Dermis microvascular lymphatic vessel endothelial cell (primary cell): ENCODE measurements around the gene SLC9A9. TPM values are rescaled to one million over a fixed set of nuclear protein-coding genes. Genes with fewer than 3 reads are reported as not detected.
"Not testable (repeated sequence)": the region's sequence is repeated elsewhere in the genome, so short reads cannot be mapped to it uniquely, and the experiment has no call there.

Source experiments
- DNase-seq, 2 donors: peaks; one replicate each; pipeline versions ENCODE4 v3.0.0 to v3.0.0-alpha.2; 2010; ENCODE audit warnings: low read depth in 2 of 2
- total RNA-seq: library from RNA; depleted of rRNA; stranded (reverse); fragments of >200 nt; gene quantifications from 2 replicates; pipeline ENCODE4 v1.2.1, GENCODE V29; 2014

The SLC9A9 gene
- total RNA-seq, 1 donor from 2014 or later: 3.9 TPM

- no peak for DNase-seq
These were observed 285.5 kb downstream of the SLC9A9 start for GRCh38 chr3:143562789-143563188.

- DNase-seq: no peak
These were observed 289.0 kb downstream of the SLC9A9 start for GRCh38 chr3:143559296-143559695.

- no peak for DNase-seq
These were observed 295.4 kb downstream of the SLC9A9 start for GRCh38 chr3:143552851-143553250.

GRCh38 chr3:143551761-143552160 is 296.5 kb downstream of the SLC9A9 start:
- DNase-seq: no peak

- no peak for DNase-seq
These were observed 299.3 kb downstream of the SLC9A9 start for GRCh38 chr3:143548861-143549497.

- DNase-seq: no peak
These were observed 299.9 kb downstream of the SLC9A9 start for GRCh38 chr3:143548393-143548792.

GRCh38 chr3:143538577-143538981 is 309.7 kb downstream of the SLC9A9 start:
- no peak for DNase-seq

- no peak for DNase-seq
These were observed 310.2 kb downstream of the SLC9A9 start for GRCh38 chr3:143538061-143538460.

GRCh38 chr3:143536817-143537535 is 311.3 kb downstream of the SLC9A9 start:
- DNase-seq: no peak

- DNase-seq: no peak
These were observed 312.1 kb downstream of the SLC9A9 start for GRCh38 chr3:143535994-143536784.

- DNase-seq: no peak
These were observed 314.9 kb downstream of the SLC9A9 start for GRCh38 chr3:143533391-143533790.

GRCh38 chr3:143532091-143532490 is 316.2 kb downstream of the SLC9A9 start:
- no peak for DNase-seq

GRCh38 chr3:143531101-143531500 is 317.2 kb downstream of the SLC9A9 start:
- DNase-seq: no peak

GRCh38 chr3:143529798-143530197 is 318.5 kb downstream of the SLC9A9 start:
- DNase-seq: no peak

GRCh38 chr3:143529018-143529478 is 319.2 kb downstream of the SLC9A9 start:
- no peak for DNase-seq

- DNase-seq: no peak
These were observed 322.2 kb downstream of the SLC9A9 start for GRCh38 chr3:143526011-143526545.

GRCh38 chr3:143525408-143525807 is 322.9 kb downstream of the SLC9A9 start:
- no peak for DNase-seq

GRCh38 chr3:143521803-143522202 is 326.5 kb downstream of the SLC9A9 start:
- no peak for DNase-seq

GRCh38 chr3:143517131-143517530 is 331.1 kb downstream of the SLC9A9 start:
- not testable (repeated sequence) for DNase-seq

GRCh38 chr3:143514874-143515273 is 333.4 kb downstream of the SLC9A9 start:
- no peak for DNase-seq

GRCh38 chr3:143514109-143514508 is 334.2 kb downstream of the SLC9A9 start:
- no peak for DNase-seq
